HEK293 (cell line): ENCODE data around the gene PCDH15.

ENCODE experiments used
- CTCF ChIA-PET: fragments of 350-600 bp; formaldehyde crosslinking; extraction: SDS; loops from one replicate; lab custom pipeline; 2021; ENCODE audit warnings: antibody characterized with exemption; lab: Yijun Ruan, JAX
- POLR2A ChIA-PET: fragments of 300-600 bp; formaldehyde crosslinking; extraction: SDS; loops from one replicate; lab custom pipeline; 2020; ENCODE audit warnings: antibody characterized with exemption, inconsistent platforms; lab: Yijun Ruan, JAX
- H3K27ac ChIP-seq: fragments of 200-500 bp; sonication (Bioruptor generic); 2 replicates; pipeline ENCODE4 v1.5.1; 2014; ENCODE audit warnings: low read depth, low read length, control low read depth, inconsistent platforms; ENCODE audit errors: extremely low read depth
- H3K36me3 ChIP-seq, 2 experiments: fragments of 200-500 bp in 1 of 2; sonication (Bioruptor generic) in 1 of 2; 1 replicate in 1 of 2; 2 replicates in 1 of 2; pipeline ENCODE4 v1.5.1; 2014 to 2017; ENCODE audit warnings: inconsistent platforms in 2 of 2, low read length in 2 of 2; ENCODE audit not compliant: control insufficient read depth in 2 of 2, insufficient read depth in 1 of 2
- H3K4me1 ChIP-seq: fragments of 200-500 bp; sonication (Bioruptor generic); 2 replicates; pipeline ENCODE4 v1.5.1; 2014; ENCODE audit warnings: mild to moderate bottlenecking, low read length, inconsistent platforms; ENCODE audit not compliant: control insufficient read depth, insufficient read depth
- H3K4me3 ChIP-seq: 2 replicates; pipeline ENCODE4 v1.5.1; 2011; ENCODE audit warnings: low read depth, mild to moderate bottlenecking, control low read depth, low read length, moderate library complexity
- H3K9me3 ChIP-seq: fragments of 200-500 bp; sonication (Bioruptor generic); 2 replicates; pipeline ENCODE4 v1.5.1; 2014; ENCODE audit warnings: low read depth, low read length, inconsistent platforms; ENCODE audit not compliant: control insufficient read depth, insufficient read depth
- FEZF1 ChIP-seq: fragments of 450-650 bp; formaldehyde crosslinking; IDR thresholded peaks from 2 replicates; pipeline ENCODE4 v1.5.1; 2016; ENCODE audit warnings: missing biosample characterization, missing genetic modification characterization
- HOXD13 ChIP-seq: sonication (generic); formaldehyde crosslinking; IDR thresholded peaks from 2 replicates; pipeline ENCODE4 v1.8.0; 2022; ENCODE audit warnings: missing genetic modification reagents, borderline replicate concordance
- KLF7 ChIP-seq: fragments of 450-650 bp; formaldehyde crosslinking; IDR thresholded peaks from 2 replicates; pipeline ENCODE4 v1.5.1; 2016; ENCODE audit warnings: missing biosample characterization, missing genetic modification characterization, borderline replicate concordance
- REPIN1 ChIP-seq: fragments of 450-650 bp; formaldehyde crosslinking; IDR thresholded peaks from 2 replicates; pipeline ENCODE4 v1.5.1; 2017; ENCODE audit warnings: missing biosample characterization, missing genetic modification characterization, low read depth
- ZFP3 ChIP-seq: fragments of 450-650 bp; formaldehyde crosslinking; IDR thresholded peaks from 2 replicates; pipeline ENCODE4 v1.5.1; 2016; ENCODE audit warnings: low read depth, missing biosample characterization, missing genetic modification characterization
- ZFP37 ChIP-seq: fragments of 450-650 bp; formaldehyde crosslinking; IDR thresholded peaks from 2 replicates; pipeline ENCODE4 v1.5.1; 2016; ENCODE audit warnings: missing biosample characterization, missing genetic modification characterization
- ZNF133 ChIP-seq: fragments of 450-650 bp; formaldehyde crosslinking; IDR thresholded peaks from 2 replicates; pipeline ENCODE4 v1.5.1; 2016; ENCODE audit warnings: missing biosample characterization, missing genetic modification characterization
- ZNF174 ChIP-seq: fragments of 450-650 bp; formaldehyde crosslinking; IDR thresholded peaks from 2 replicates; pipeline ENCODE4 v1.5.0; 2017; ENCODE audit warnings: missing biosample characterization, mild to moderate bottlenecking, missing genetic modification characterization
- ZNF19 ChIP-seq: fragments of 450-650 bp; formaldehyde crosslinking; IDR thresholded peaks from 2 replicates; pipeline ENCODE4; 2016; ENCODE audit warnings: missing biosample characterization, missing genetic modification characterization, low read depth
- ZNF202 ChIP-seq: fragments of 450-650 bp; formaldehyde crosslinking; IDR thresholded peaks from 2 replicates; pipeline ENCODE4 v1.5.1; 2016; ENCODE audit warnings: missing biosample characterization, missing genetic modification characterization, borderline replicate concordance
- ZNF214 ChIP-seq: fragments of 450-650 bp; formaldehyde crosslinking; IDR thresholded peaks from 2 replicates; pipeline ENCODE4 v1.5.1; 2017; ENCODE audit warnings: missing biosample characterization, mild to moderate bottlenecking, missing genetic modification characterization, borderline replicate concordance
- ZNF221 ChIP-seq: fragments of 450-650 bp; formaldehyde crosslinking; IDR thresholded peaks from 2 replicates; pipeline ENCODE4 v1.5.1; 2017; ENCODE audit warnings: missing biosample characterization, missing genetic modification characterization, borderline replicate concordance
- ZNF248 ChIP-seq: fragments of 450-650 bp; formaldehyde crosslinking; IDR thresholded peaks from 2 replicates; pipeline ENCODE4 v1.5.1; 2017; ENCODE audit warnings: missing biosample characterization, missing genetic modification characterization
- ZNF324 ChIP-seq: fragments of 450-650 bp; formaldehyde crosslinking; IDR thresholded peaks from 2 replicates; pipeline ENCODE4 v1.5.1; 2016; ENCODE audit warnings: missing biosample characterization, missing genetic modification characterization
- ZNF37A ChIP-seq: fragments of 450-650 bp; IDR thresholded peaks from 2 replicates; pipeline ENCODE4 v1.5.1; 2018; ENCODE audit warnings: missing biosample characterization, missing genetic modification characterization
- ZNF48 ChIP-seq: fragments of 450-650 bp; formaldehyde crosslinking; IDR thresholded peaks from 2 replicates; pipeline ENCODE4 v1.5.1; 2016; ENCODE audit warnings: missing biosample characterization, missing genetic modification characterization
- ZNF530 ChIP-seq: fragments of 450-650 bp; formaldehyde crosslinking; IDR thresholded peaks from 2 replicates; pipeline ENCODE4 v1.5.1; 2016; ENCODE audit warnings: low read depth, missing biosample characterization, missing genetic modification characterization
- ZNF544 ChIP-seq: fragments of 450-650 bp; formaldehyde crosslinking; IDR thresholded peaks from 2 replicates; pipeline ENCODE4 v1.5.0; 2017; ENCODE audit warnings: missing biosample characterization, missing genetic modification characterization
- ZNF571 ChIP-seq: fragments of 450-650 bp; formaldehyde crosslinking; IDR thresholded peaks from 2 replicates; pipeline ENCODE4 v1.5.0; 2017; ENCODE audit warnings: missing biosample characterization, missing genetic modification characterization
- ZNF654 ChIP-seq: fragments of 450-650 bp; formaldehyde crosslinking; IDR thresholded peaks from 2 replicates; pipeline ENCODE4 v1.5.1; 2016; ENCODE audit warnings: low read depth, missing biosample characterization, missing genetic modification characterization
- ZNF664 ChIP-seq: fragments of 450-650 bp; formaldehyde crosslinking; IDR thresholded peaks from 2 replicates; pipeline ENCODE4 v1.5.1; 2016; ENCODE audit warnings: missing biosample characterization, missing genetic modification characterization
- ZNF670 ChIP-seq: fragments of 450-650 bp; formaldehyde crosslinking; IDR thresholded peaks from 2 replicates; pipeline ENCODE4 v1.5.1; 2016; ENCODE audit warnings: missing biosample characterization, missing genetic modification characterization, low read depth
- ZNF792 ChIP-seq: fragments of 450-650 bp; formaldehyde crosslinking; IDR thresholded peaks from 2 replicates; pipeline ENCODE4 v1.5.1; 2016; ENCODE audit warnings: missing biosample characterization, missing genetic modification characterization
- ZNF837 ChIP-seq: fragments of 450-650 bp; formaldehyde crosslinking; IDR thresholded peaks from 2 replicates; pipeline ENCODE4 v1.5.1; 2016; ENCODE audit warnings: missing biosample characterization, missing genetic modification characterization
- TF ChIP-seq, protein P1 (sequence below): fragments of 450-650 bp; formaldehyde crosslinking; optimal IDR thresholded peaks from 2 replicates; pipeline ENCODE3; 2016; ENCODE audit warnings: missing biosample characterization, mild to moderate bottlenecking, missing genetic modification characterization
- TF ChIP-seq, protein P2 (sequence below): fragments of 450-650 bp; formaldehyde crosslinking; conservative IDR thresholded peaks from 2 replicates; pipeline ENCODE4 v1.5.1; 2016; ENCODE audit warnings: low read depth, missing biosample characterization, missing genetic modification characterization
- TF ChIP-seq, protein P3 (sequence below): IDR thresholded peaks from 2 replicates; pipeline ENCODE4 v1.6.1; 2011; ENCODE audit warnings: mild to moderate bottlenecking, low read depth, low read length, borderline replicate concordance
- TF ChIP-seq, protein P4 (sequence below): fragments of 450-650 bp; formaldehyde crosslinking; IDR thresholded peaks from 2 replicates; pipeline ENCODE4 v1.5.1; 2017; ENCODE audit warnings: missing biosample characterization, missing genetic modification characterization

The PCDH15 gene

DNA sequence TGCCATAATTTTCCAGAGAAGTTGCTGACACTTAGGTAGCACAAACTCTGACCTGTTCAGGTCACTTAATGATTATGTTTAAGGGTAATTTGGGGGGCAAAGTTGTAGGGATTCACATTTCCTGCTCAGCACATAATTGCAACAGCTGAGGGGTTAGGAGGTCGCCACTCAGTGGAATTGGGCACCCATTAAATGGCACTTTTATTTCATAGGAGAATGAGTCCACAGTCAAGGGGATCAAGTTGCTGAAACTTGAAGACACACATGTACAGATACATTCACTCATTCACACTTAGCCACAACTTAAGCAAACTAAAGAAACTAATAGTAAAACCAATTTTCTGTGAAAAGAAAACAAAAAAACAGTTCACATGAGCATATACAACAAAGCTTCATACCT lies 1.5 kb downstream of the PCDH15 start:
- Histone ChIP-seq H3K27ac (no peak overlapping the region), H3K4me3 (no peak overlapping the region), H3K4me1 (no peaks in the 10 kb centered on the region), H3K36me3 (no peaks in the 10 kb centered on the region), H3K9me3 (no peaks in the 10 kb centered on the region)
- no peak for TF ChIP-seq ZNF837 (tag by site-specific recombination)
- no peak for TF ChIP-seq ZNF544 (tag by site-specific recombination)
- TF ChIP-seq, protein P1, sequence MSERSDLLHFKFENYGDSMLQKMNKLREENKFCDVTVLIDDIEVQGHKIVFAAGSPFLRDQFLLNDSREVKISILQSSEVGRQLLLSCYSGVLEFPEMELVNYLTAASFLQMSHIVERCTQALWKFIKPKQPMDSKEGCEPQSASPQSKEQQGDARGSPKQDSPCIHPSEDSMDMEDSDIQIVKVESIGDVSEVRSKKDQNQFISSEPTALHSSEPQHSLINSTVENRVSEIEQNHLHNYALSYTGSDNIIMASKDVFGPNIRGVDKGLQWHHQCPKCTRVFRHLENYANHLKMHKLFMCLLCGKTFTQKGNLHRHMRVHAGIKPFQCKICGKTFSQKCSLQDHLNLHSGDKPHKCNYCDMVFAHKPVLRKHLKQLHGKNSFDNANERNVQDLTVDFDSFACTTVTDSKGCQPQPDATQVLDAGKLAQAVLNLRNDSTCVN, result no peak
- no peak for TF ChIP-seq ZNF37A (tag by site-specific recombination)
- TF ChIP-seq HOXD13 (CRISPR knock-in tag), result no peak
- TF ChIP-seq ZNF792 (tag by site-specific recombination), result no peak
- TF ChIP-seq ZNF670 (tag by site-specific recombination), result no peak
- no peak for TF ChIP-seq ZFP37 (tag by site-specific recombination)
- no peak for TF ChIP-seq ZNF174
- TF ChIP-seq ZNF654 (tag by site-specific recombination), result no peak
- POLR2A ChIA-PET, result no interaction called here
- CTCF ChIA-PET, result no interaction called here

DNA sequence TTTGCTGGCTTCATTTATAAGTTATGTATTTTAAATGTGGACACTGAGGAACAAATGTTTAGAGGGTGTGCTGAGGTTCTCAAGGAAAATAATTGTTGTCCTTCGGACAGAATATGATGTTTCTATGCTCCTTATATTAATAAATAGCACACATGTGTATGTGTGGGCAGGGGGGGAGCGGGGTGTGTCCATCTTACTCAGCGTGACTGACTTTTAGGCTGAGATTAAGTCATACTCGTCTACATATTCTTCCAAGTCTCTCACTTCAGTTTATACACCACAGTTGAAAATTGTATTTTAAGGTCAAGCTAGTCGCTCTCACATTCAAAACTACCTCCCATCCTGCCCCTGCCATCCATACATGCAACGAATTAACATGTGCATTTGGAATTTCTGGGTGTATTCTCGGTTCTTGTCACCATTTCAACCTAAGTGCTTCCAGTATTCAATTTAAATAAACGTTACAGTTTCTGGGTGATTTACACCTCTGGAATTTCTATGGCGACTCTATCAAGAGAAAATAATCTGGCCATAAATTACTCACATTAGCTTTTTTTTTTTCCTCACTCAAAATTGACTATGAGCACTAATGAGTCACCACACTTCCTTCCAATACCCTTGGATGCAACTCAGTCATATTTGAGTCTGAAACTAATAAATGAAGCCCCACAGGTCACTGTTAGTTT lies 3.3 kb downstream of the PCDH15 start:
- CTCF ChIA-PET, result no interaction called here
- no peaks in the 10 kb centered on the region for H3K9me3 ChIP-seq
- no peak overlapping the region for H3K4me3 ChIP-seq
- no peaks in the 10 kb centered on the region for H3K4me1 ChIP-seq
- POLR2A ChIA-PET, result no interaction called here
- no peaks in the 10 kb centered on the region for H3K36me3 ChIP-seq
- no peak overlapping the region for H3K27ac ChIP-seq
- TF ChIP-seq, protein P2, sequence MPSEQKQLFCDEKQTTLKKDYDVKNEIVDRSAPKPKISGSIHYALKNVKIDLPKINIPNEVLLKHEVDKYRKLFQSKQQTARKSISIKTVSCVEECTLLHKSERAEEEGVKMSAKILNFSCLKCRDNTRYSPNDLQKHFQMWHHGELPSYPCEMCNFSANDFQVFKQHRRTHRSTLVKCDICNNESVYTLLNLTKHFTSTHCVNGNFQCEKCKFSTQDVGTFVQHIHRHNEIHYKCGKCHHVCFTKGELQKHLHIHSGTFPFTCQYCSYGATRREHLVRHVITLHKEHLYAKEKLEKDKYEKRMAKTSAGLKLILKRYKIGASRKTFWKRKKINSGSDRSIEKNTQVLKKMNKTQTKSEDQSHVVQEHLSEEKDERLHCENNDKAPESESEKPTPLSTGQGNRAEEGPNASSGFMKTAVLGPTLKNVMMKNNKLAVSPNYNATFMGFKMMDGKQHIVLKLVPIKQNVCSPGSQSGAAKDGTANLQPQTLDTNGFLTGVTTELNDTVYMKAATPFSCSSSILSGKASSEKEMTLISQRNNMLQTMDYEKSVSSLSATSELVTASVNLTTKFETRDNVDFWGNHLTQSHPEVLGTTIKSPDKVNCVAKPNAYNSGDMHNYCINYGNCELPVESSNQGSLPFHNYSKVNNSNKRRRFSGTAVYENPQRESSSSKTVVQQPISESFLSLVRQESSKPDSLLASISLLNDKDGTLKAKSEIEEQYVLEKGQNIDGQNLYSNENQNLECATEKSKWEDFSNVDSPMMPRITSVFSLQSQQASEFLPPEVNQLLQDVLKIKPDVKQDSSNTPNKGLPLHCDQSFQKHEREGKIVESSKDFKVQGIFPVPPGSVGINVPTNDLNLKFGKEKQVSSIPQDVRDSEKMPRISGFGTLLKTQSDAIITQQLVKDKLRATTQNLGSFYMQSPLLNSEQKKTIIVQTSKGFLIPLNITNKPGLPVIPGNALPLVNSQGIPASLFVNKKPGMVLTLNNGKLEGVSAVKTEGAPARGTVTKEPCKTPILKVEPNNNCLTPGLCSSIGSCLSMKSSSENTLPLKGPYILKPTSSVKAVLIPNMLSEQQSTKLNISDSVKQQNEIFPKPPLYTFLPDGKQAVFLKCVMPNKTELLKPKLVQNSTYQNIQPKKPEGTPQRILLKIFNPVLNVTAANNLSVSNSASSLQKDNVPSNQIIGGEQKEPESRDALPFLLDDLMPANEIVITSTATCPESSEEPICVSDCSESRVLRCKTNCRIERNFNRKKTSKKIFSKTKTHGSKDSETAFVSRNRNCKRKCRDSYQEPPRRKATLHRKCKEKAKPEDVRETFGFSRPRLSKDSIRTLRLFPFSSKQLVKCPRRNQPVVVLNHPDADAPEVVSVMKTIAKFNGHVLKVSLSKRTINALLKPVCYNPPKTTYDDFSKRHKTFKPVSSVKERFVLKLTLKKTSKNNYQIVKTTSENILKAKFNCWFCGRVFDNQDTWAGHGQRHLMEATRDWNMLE, result no peak
- TF ChIP-seq ZNF544 (tag by site-specific recombination), result no peak
- TF ChIP-seq FEZF1 (tag by site-specific recombination), result no peak
- no peak for TF ChIP-seq ZFP3 (tag by site-specific recombination)
- TF ChIP-seq ZNF19, result no peak
- TF ChIP-seq ZNF48 (tag by site-specific recombination), result no peak
- no peak for TF ChIP-seq ZNF571 (tag by site-specific recombination)
- TF ChIP-seq, protein P3, sequence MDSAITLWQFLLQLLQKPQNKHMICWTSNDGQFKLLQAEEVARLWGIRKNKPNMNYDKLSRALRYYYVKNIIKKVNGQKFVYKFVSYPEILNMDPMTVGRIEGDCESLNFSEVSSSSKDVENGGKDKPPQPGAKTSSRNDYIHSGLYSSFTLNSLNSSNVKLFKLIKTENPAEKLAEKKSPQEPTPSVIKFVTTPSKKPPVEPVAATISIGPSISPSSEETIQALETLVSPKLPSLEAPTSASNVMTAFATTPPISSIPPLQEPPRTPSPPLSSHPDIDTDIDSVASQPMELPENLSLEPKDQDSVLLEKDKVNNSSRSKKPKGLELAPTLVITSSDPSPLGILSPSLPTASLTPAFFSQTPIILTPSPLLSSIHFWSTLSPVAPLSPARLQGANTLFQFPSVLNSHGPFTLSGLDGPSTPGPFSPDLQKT, result no peak
- no peak for TF ChIP-seq KLF7
- no peak for TF ChIP-seq ZNF133 (tag by site-specific recombination)
- no peak for TF ChIP-seq ZNF664 (tag by site-specific recombination)
- TF ChIP-seq ZNF202 (tag by site-specific recombination), result no peak
- no peak for TF ChIP-seq REPIN1 (tag by site-specific recombination)
- no peak for TF ChIP-seq ZNF221 (tag by site-specific recombination)
- TF ChIP-seq, protein P4, sequence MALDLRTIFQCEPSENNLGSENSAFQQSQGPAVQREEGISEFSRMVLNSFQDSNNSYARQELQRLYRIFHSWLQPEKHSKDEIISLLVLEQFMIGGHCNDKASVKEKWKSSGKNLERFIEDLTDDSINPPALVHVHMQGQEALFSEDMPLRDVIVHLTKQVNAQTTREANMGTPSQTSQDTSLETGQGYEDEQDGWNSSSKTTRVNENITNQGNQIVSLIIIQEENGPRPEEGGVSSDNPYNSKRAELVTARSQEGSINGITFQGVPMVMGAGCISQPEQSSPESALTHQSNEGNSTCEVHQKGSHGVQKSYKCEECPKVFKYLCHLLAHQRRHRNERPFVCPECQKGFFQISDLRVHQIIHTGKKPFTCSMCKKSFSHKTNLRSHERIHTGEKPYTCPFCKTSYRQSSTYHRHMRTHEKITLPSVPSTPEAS (tag by site-specific recombination), result no peak
- no peak for TF ChIP-seq ZNF214 (tag by site-specific recombination)
- no peak for TF ChIP-seq ZNF248 (tag by site-specific recombination)
- TF ChIP-seq ZNF324 (tag by site-specific recombination), result no peak
- no peak for TF ChIP-seq ZNF530 (tag by site-specific recombination)
